Activated CD4-positive, alpha-beta T cell treated with anti-CD3 and anti-CD28 coated beads, Interleukin-2, Interleukin-6, amounts not matched to agents 100 ng/mL and 50 ng/mL, durations not matched to agents 16 hours and 8 hours (primary cell): ENCODE data around the gene TEN1.

Experiments used
- DNase-seq: peaks from one replicate; pipeline ENCODE4 v3.0.0-alpha.2; 2020

The TEN1 gene

GRCh38 chr17:75979705-75980187, 706 bp downstream of the TEN1 start:
- DNase-seq = no peak

DNA sequence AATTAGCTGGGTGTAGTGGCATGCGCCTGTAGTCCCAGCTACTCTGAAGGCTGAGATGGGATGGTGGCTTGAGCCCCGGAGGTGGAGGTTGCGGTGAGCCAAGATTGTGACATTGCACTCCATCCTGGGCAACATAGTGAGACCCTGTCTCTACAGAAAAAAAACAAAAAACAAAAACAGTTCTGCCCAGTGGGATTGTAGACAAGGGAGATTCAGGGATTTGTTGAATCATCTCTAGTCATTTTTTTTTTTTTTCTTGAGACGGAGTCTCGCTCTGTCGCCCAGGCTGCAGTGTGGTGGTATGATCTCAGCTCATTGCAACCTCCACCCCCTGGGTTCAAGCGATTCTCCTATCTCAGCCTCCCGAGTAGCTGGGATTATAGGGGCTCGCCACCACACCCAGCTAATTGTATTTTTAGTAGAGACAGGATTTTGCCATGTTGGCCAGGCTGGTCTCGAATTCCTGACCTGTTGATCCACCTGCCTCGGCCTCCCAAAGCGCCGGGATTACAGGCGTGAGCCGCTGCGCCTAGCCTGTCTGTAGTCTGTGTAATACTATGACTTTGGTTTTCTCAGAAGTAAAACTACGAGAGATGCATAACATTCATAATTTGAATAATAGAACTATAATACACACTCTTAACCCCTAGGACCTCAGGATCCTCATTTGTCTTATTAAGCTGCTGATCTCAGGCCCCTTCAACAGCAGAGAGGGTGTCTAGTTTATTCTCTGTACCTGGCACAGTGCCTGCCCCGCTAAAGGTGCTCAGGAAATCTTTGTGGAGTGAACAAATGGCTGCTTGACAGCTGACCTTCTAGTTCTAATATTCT, 1.4 kb downstream of the TEN1 start:
- DNase-seq = no peak

- DNase-seq = no peak
Observed at GRCh38 chr17:75981019-75981615, 2.1 kb downstream of the TEN1 start.

DNA sequence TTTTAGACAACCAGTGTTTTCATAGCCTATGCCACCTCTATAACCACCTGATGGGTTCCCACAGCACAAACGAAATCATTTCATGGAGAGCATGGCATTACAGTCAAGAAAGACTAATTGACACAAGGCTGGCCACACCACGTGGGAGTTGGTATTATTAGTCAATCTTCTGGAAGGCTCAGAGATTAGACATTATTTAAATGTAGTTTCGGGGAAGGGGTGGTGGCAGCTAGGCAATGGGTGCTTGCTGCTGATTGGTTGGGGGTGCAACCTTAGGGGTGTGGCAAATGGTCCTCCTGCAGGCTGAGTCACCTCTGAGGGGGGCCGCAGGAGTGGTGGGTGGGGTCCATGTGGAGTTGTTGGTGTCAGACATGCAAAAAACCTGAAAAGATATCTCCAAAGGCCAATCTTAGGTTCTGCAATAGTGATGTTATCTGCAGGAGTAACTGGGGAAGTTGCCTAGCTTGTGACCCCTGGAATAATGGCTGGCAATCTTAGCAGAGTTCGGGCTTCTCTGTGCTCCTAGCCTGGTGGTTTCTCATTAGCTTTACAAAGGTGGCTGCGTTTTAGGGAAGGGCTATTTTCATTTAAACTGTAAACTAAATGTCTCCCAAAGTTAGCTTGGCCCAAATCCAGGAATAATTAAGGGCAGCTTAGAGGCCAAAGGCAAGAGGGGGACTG, 4.6 kb downstream of the TEN1 start:
- DNase-seq = no peak

GRCh38 chr17:75985986-75986385, 6.9 kb downstream of the TEN1 start:
- DNase-seq = no peak

DNA sequence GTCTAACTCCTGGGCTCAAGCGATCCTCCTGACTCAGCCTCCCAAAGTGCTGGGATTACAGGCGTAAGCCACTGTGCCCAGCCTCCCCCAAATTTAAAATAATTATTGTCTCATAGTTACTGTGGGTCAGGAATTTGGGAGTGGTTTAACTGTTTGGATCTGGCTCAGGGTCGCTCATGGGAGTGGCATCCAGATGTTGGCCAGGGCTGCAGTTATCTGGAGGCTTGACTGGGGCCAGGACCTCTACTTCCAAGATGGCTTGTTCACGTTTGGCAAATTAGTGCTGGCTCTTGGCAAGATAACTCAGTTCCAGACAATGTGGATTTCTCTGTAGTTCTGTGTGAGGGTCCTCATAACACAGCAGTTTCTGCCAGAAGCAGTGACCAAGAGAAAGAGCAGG, 8.0 kb downstream of the TEN1 start:
- DNase-seq = no peak

DNA sequence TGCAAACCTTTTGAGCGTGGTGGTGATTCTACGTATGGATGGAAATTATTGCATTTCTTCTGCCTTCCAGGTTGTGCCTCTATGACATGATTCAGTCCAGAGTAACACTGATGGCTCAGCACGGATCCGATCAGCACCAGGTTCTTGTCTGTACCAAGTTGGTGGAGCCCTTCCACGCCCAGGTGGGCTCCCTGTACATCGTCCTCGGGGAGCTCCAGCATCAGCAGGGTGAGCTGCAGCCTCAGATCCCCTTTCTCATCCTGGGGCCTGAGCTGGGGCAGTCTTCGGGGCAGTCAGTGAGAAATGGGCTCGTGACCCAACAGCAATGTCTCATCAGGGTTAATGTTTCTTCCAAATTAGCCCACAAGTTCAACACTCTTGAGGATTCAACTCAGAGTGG, 12.4 kb downstream of the TEN1 start:
- no peak for DNase-seq

DNA sequence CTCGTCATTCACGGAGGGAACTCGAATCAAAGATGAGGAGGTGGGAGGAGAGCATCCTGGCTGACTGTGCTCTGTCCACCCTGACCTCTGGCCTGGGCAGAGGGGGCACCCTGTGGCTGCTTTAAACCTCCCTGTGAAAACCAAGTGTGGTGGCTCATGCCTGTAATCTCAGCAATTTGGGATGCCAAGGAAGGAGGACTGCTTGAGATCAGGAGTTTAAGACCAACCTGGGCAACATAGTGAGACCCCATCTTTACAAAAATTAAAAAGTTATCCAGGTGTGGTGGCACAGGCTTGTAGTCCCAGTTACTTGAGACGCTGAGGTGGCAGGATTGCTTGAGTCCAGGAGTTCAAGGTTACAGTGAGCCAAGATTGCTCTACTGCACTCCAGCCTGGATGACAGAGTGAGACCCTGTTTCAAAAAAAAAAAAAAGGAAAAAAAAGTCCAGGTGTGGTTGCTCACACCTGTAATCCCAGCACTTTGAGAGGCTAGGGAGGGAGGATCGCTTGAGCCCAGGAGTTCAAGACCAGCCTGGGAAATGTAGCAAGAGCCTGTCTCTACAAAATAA, 15.8 kb downstream of the TEN1 start:
- no peak for DNase-seq

GRCh38 chr17:75995385-75995925, 16.4 kb downstream of the TEN1 start:
- no peak for DNase-seq

GRCh38 chr17:75996665-75997590, 17.9 kb downstream of the TEN1 start:
- DNase-seq = peak; percentile 54

DNA sequence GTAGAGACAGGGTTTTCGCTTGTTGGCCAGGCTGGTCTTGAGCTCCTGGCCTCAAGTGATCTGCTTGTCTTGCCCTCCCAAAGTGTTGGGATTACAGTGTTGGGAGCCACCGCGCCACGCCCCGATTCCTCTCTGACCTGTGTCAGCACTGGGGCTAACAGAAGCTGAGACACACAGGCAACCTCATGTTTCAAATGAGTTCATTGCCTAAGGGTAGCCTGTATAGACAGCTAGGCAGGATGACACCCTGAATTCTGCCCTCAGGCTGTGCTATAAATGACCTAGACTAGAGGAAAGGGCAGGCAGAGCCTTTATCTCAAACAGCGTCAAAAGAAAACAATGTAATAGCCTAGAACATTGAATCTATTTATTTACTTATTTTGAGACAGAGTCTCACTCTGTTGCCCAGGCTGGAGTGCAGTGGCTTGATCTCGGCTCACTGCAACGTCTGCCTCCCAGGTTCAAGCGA, 19.3 kb downstream of the TEN1 start:
- DNase-seq = no peak

DNA sequence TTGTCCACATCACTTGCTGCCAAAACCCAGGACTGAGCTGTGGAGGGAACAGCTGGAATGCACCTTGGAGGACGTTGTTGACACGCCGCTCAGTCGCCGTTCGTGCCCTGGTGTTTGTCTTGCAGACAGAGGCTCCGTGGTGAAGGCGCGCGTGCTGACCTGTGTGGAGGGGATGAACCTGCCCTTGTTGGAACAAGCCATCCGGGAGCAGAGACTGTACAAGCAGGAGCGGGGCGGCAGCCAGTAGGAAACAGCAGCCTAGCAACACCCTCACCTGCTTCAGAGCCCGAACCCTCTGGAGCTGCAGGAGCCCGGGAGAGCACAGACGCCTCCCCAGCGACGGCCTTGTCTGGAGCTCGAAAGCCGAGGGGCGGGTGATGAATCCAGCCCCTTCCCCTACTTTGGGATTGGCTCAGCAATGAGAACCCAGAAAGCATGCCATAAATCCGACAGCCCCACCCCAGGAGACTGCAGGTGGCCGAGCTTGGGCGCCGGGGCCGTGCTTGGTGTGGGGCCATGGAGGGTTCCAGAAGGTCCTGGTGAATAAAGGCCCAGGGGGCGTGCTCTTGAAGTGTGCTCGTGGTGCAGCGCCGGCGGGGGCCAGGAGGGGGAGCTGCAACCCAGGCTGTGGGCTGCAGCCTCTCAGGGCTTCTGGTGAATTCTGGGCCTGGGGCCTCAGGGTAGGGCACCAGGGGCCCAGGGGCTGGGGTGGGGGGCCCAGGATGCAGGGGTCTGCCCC, 21.1 kb downstream of the TEN1 start:
- peak; percentile 80 for DNase-seq

GRCh38 chr17:76000755-76001521, 21.9 kb downstream of the TEN1 start, which contains the start of gene CDK3:
CDK3 (plus strand) TSS chr17:76000855; CDS start chr17:76001426, 571 bp downstream.
- DNase-seq = no peak

DNA sequence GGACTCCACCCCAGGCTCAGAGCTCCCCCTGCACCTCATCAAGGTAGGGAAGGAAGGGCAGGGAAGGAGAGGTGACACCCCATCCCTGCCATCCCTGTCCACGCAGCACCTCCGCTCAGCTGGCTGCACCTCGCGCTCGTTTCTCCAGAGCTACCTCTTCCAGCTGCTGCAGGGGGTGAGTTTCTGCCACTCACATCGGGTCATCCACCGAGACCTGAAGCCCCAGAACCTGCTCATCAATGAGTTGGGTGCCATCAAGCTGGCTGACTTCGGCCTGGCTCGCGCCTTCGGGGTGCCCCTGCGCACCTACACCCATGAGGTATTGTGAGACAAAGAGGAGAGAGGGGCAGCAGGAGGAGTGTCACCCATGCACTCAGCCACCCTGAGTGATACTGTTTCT, 23.1 kb downstream of the TEN1 start:
- DNase-seq = no peak

DNA sequence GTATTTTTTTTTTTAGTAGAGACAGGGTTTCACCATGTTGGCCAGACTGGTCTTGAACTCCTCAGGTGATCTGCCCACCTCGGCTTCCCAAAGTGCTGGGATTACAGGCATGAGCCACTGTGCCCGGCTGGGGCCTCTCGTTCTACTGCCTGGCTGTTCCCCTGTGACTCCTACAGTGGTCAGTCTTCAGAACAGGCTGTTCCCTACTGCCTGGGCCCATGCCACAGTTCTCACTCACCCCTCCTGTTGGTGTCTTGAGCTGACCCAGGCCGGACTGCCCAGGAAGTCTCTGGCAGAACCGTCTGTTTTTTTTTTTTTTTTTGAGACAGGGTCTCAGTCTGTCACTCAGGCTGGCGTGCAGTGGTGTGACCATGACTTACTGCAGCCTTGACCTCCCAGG, 24.9 kb downstream of the TEN1 start:
- DNase-seq = no peak

- no peak for DNase-seq
Observed at GRCh38 chr17:76004750-76005262, 25.8 kb downstream of the TEN1 start.

GRCh38 chr17:76005263-76006149, 26.5 kb downstream of the TEN1 start:
- peak; percentile 88 for DNase-seq

DNA sequence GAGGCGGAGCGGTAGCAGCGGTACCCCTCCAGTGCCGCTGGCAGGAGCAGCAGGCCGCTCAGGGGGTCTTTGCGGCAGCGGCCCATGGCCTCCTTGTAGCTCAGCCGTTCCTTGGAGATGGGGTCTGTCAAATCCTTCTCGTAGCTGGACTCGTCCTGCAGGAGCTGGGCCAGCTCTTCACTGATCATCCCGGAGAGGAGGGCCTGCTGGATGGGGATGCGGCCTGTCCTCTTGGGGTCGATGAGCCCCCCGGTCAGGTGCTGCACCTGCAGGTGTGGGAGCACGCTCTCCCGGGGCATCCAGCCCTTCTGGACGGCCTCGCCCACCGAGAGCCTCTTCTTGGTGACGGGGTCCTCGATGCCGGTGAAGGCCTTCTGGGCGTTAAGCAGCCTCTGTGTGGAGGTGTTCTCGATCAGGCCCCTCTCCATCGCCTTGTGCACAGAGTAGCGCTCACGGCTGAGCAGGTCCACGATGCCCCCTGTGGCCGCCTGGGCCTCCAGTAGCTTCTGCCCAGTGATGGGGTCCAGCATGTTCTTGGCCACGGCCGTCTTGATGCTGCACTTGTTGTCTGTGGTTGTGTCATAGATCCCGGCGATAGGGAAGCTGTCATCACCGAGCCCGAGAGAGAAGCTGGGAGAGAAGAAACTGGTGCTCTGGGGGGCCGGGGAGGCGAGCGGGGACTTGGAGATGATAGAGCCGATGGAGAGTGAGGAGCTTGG, 28.2 kb downstream of the TEN1 start:
- DNase-seq = no peak

DNA sequence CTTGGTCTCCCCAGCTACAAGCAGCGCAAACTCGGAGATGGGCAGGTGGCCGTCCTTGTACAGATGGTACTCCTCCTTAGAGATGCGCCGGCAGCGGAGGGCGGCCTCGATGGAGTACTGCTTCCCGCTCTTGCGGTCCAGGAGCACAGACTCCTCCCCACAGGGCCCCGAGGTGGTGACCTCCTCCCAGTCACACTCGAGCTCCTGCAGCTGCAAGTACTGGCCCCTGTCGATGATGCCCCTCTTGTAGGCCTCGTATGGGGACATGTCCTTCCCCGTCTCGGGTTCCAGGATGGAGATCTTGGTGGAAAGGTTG, 28.8 kb downstream of the TEN1 start:
- no peak for DNase-seq
